ENCODE data around the gene LASP1.
"Not testable (repeated sequence)": the region's sequence is repeated elsewhere in the genome, so short reads cannot be mapped to it uniquely, and the experiment has no call there.

The LASP1 gene

GRCh38 chr17:38903404-38903803 lies 33.5 kb downstream of the LASP1 start:
- DNase-seq (ENCODE audit: low read depth): no peak
- H3K4me3 ChIP-seq (ENCODE audit: low read depth, low read length): no peak overlapping the region

GRCh38 chr17:38904892-38905291 lies 35.0 kb downstream of the LASP1 start:
- H3K4me3 ChIP-seq (ENCODE audit: low read depth, low read length): no peak overlapping the region
- DNase-seq (ENCODE audit: low read depth): no peak

- DNase-seq (ENCODE audit: low read depth): no peak
These were observed 35.5 kb downstream of the LASP1 start for GRCh38 chr17:38905375-38905774.

GRCh38 chr17:38906460-38907228 lies 36.8 kb downstream of the LASP1 start:
- DNase-seq (ENCODE audit: low read depth): no peak
- no peak overlapping the region for H3K4me3 ChIP-seq (ENCODE audit: low read depth, low read length)

More at GRCh38 chr17:38905375-38905774, 35.5 kb downstream of the LASP1 start:
- H3K4me3 ChIP-seq (ENCODE audit: low read depth, low read length): no peak overlapping the region

GRCh38 chr17:38907930-38908675 lies 38.2 kb downstream of the LASP1 start:
- no peak for DNase-seq (ENCODE audit: low read depth)

GRCh38 chr17:38908676-38909181 lies 38.9 kb downstream of the LASP1 start:
- no peak for DNase-seq (ENCODE audit: low read depth)
- H3K4me3 ChIP-seq (ENCODE audit: low read depth, low read length): no peak overlapping the region

More at GRCh38 chr17:38907930-38908675, 38.2 kb downstream of the LASP1 start:
- no peak overlapping the region for H3K4me3 ChIP-seq (ENCODE audit: low read depth, low read length)

GRCh38 chr17:38910325-38910724 lies 40.5 kb downstream of the LASP1 start:
- H3K4me3 ChIP-seq (ENCODE audit: low read depth, low read length): no peak overlapping the region
- no peak for DNase-seq (ENCODE audit: low read depth)

GRCh38 chr17:38911081-38911730 lies 41.3 kb downstream of the LASP1 start:
- no peak overlapping the region for H3K4me3 ChIP-seq (ENCODE audit: low read depth, low read length)
- no peak for DNase-seq (ENCODE audit: low read depth)

GRCh38 chr17:38911731-38912081 lies 41.8 kb downstream of the LASP1 start:
- H3K4me3 ChIP-seq (ENCODE audit: low read depth, low read length); DNase-seq (ENCODE audit: low read depth): not testable (repeated sequence)

GRCh38 chr17:38912221-38912813 lies 42.5 kb downstream of the LASP1 start:
- no peak for DNase-seq (ENCODE audit: low read depth)
- no peak overlapping the region for H3K4me3 ChIP-seq (ENCODE audit: low read depth, low read length)

- no peak for DNase-seq (ENCODE audit: low read depth)
- no peak overlapping the region for H3K4me3 ChIP-seq (ENCODE audit: low read depth, low read length)
These were observed 45.1 kb downstream of the LASP1 start for GRCh38 chr17:38914741-38915638.

- DNase-seq (ENCODE audit: low read depth): no peak
- H3K4me3 ChIP-seq (ENCODE audit: low read depth, low read length): no peak overlapping the region
These were observed 45.8 kb downstream of the LASP1 start for GRCh38 chr17:38915639-38915995.

- H3K4me3 ChIP-seq (ENCODE audit: low read depth, low read length): no peak overlapping the region
- DNase-seq (ENCODE audit: low read depth): no peak
These were observed 46.9 kb downstream of the LASP1 start for GRCh38 chr17:38916771-38917170.

- H3K4me3 ChIP-seq (ENCODE audit: low read depth, low read length): no peak overlapping the region
- DNase-seq (ENCODE audit: low read depth): no peak
These were observed 47.4 kb downstream of the LASP1 start for GRCh38 chr17:38917259-38917658.

GRCh38 chr17:38918129-38918913 lies 48.5 kb downstream of the LASP1 start:
- DNase-seq (ENCODE audit: low read depth): no peak

GRCh38 chr17:38918916-38919315 lies 49.1 kb downstream of the LASP1 start:
- no peak for DNase-seq (ENCODE audit: low read depth)
- H3K4me3 ChIP-seq (ENCODE audit: low read depth, low read length): no peak overlapping the region

More at GRCh38 chr17:38918129-38918913, 48.5 kb downstream of the LASP1 start:
- no peak overlapping the region for H3K4me3 ChIP-seq (ENCODE audit: low read depth, low read length)

GRCh38 chr17:38919316-38920078 lies 49.6 kb downstream of the LASP1 start:
- no peak for DNase-seq (ENCODE audit: low read depth)
- no peak overlapping the region for H3K4me3 ChIP-seq (ENCODE audit: low read depth, low read length)

All from skeletal muscle cell (primary cell).